Measurements from ENCODE around the gene ABCC6. TPM values are rescaled to one million over a fixed set of nuclear protein-coding genes. Genes with fewer than 3 reads are reported as not detected.
"Not testable (repeated sequence)": the region's sequence is repeated elsewhere in the genome, so short reads cannot be mapped to it uniquely, and the experiment has no call there.

ABCC6 gene
- total and polyA plus RNA-seq, 4 donors: 50.6 to 162 (median 95.9) TPM

DNA sequence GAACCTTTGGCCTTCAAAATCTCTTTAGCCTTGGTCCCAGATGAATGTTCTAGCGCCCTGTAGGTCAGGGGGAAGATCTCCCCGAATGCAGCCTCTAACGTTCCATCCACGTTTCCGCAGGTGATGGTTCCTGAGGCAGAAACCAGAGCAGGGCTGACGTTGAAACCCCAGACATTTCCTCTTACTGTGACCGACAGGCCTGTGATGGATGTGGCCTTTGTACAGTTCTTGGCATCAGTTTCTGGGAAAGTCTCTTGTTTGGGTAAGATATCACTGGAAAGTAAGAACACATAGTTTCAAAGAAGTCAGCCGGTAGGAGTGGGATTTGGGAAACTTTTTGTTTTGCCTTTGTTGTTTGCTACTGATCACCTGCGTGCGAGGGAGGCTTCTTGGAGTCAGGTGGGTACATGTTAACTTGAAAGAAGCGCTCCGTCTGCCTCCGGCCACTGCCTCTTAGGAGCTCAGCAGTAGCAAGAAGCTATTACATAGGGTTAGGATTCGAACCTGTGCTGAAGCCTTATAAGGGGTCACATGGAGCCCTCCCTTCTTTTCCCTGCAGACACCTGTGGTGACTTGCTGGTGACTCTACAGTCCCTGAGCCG, 39.8 kb upstream of the ABCC6 start:
- H3K9me3 ChIP-seq (ENCODE audit: control insufficient read depth in 4 of 4, low read length in 3 of 4); DNase-seq (ENCODE audit: low spot score); H3K27ac ChIP-seq (ENCODE audit: low read depth in 1 of 2, low read length in 2 of 2); H3K4me1 ChIP-seq (ENCODE audit: control insufficient read depth in 4 of 4, insufficient read depth in 4 of 4, low read length in 3 of 4); H3K36me3 ChIP-seq (ENCODE audit: control insufficient read depth in 4 of 4, insufficient read depth in 3 of 4, low read depth in 1 of 4, low read length in 3 of 4); H3K27me3 ChIP-seq (ENCODE audit: control insufficient read depth in 4 of 4, insufficient read depth in 4 of 4, low read length in 3 of 4); H3K9ac ChIP-seq (ENCODE audit: low read depth in 1 of 2, low read length in 2 of 2); H3K4me3 ChIP-seq (ENCODE audit: low read depth in 1 of 3, low read length in 3 of 3): not testable (repeated sequence)
- WGBS: 68% methylated on average over 11 of the region's 15 CpGs

- not testable (repeated sequence) for H3K36me3 ChIP-seq (ENCODE audit: control insufficient read depth in 4 of 4, insufficient read depth in 3 of 4, low read depth in 1 of 4, low read length in 3 of 4); H3K9me3 ChIP-seq (ENCODE audit: control insufficient read depth in 4 of 4, low read length in 3 of 4); H3K4me3 ChIP-seq (ENCODE audit: low read depth in 1 of 3, low read length in 3 of 3); H3K27me3 ChIP-seq (ENCODE audit: control insufficient read depth in 4 of 4, insufficient read depth in 4 of 4, low read length in 3 of 4); H3K4me1 ChIP-seq (ENCODE audit: control insufficient read depth in 4 of 4, insufficient read depth in 4 of 4, low read length in 3 of 4); DNase-seq (ENCODE audit: low spot score); H3K9ac ChIP-seq (ENCODE audit: low read depth in 1 of 2, low read length in 2 of 2); H3K27ac ChIP-seq (ENCODE audit: low read depth in 1 of 2, low read length in 2 of 2)
- WGBS: 100% methylated on average over 1 of the region's 4 CpGs
Observed at GRCh38 chr16:16259971-16260370, 36.7 kb upstream of the ABCC6 start.

DNA sequence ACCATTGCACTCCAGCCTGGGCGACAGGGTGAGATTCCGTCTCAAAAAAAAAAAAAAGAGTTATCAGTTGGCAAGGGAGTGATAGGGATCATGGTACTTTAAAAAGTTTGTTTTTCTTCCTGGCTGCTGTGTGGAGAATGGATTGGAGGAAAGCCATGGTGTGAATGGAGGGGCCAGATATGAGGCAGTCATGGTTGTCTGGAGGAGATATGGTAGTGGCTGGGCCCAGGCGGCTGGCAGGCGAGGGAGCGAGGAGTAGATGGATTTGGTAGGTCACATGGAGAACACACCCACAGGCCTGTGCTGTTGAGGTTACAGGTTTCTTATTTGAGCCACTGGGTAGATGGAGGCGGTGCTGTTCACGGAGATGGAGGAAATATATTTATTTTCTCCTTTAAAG, 35.5 kb upstream of the ABCC6 start:
- not testable (repeated sequence) for H3K36me3 ChIP-seq (ENCODE audit: control insufficient read depth in 4 of 4, insufficient read depth in 3 of 4, low read depth in 1 of 4, low read length in 3 of 4); H3K9me3 ChIP-seq (ENCODE audit: control insufficient read depth in 4 of 4, low read length in 3 of 4); H3K4me1 ChIP-seq (ENCODE audit: control insufficient read depth in 4 of 4, insufficient read depth in 4 of 4, low read length in 3 of 4); H3K27ac ChIP-seq (ENCODE audit: low read depth in 1 of 2, low read length in 2 of 2); H3K27me3 ChIP-seq (ENCODE audit: control insufficient read depth in 4 of 4, insufficient read depth in 4 of 4, low read length in 3 of 4); DNase-seq (ENCODE audit: low spot score); H3K4me3 ChIP-seq (ENCODE audit: low read depth in 1 of 3, low read length in 3 of 3); H3K9ac ChIP-seq (ENCODE audit: low read depth in 1 of 2, low read length in 2 of 2)
- WGBS: 79% methylated on average over 7 of the region's 7 CpGs

DNA sequence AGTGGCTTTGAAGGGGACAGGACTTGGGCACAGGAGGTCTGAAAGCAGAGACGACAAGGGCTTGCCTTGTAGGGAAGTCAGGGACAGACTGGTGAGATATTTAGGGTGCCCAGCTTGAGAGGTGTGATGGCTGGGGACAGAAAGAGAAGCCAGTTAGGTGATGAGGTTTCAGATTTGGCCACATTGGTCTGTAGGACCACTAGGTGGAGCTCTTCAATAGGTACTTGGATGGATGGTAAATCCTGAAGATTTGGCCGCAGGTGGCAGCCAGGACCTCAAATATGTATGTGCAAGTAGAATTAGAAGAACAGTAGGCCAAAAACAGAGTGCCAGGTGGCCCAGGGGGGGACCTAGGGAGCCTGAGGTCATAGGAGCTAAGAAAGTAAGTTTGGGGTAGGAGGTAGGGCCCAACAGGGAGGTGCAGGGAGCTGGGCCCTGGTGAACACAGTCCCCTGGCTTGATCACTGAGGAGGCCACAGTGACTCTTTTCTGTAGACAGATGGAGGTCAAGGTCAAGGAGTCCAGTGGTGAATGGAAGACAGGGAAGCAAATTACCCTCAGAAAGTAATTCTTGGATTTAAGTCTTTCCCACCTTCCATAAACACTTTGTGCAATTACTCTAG, 34.1 kb upstream of the ABCC6 start:
- not testable (repeated sequence) for H3K4me3 ChIP-seq (ENCODE audit: low read depth in 1 of 3, low read length in 3 of 3); H3K36me3 ChIP-seq (ENCODE audit: control insufficient read depth in 4 of 4, insufficient read depth in 3 of 4, low read depth in 1 of 4, low read length in 3 of 4); DNase-seq (ENCODE audit: low spot score); H3K9me3 ChIP-seq (ENCODE audit: control insufficient read depth in 4 of 4, low read length in 3 of 4); H3K27ac ChIP-seq (ENCODE audit: low read depth in 1 of 2, low read length in 2 of 2); H3K27me3 ChIP-seq (ENCODE audit: control insufficient read depth in 4 of 4, insufficient read depth in 4 of 4, low read length in 3 of 4); H3K9ac ChIP-seq (ENCODE audit: low read depth in 1 of 2, low read length in 2 of 2); H3K4me1 ChIP-seq (ENCODE audit: control insufficient read depth in 4 of 4, insufficient read depth in 4 of 4, low read length in 3 of 4)
- TF ChIP-seq, protein P1, sequence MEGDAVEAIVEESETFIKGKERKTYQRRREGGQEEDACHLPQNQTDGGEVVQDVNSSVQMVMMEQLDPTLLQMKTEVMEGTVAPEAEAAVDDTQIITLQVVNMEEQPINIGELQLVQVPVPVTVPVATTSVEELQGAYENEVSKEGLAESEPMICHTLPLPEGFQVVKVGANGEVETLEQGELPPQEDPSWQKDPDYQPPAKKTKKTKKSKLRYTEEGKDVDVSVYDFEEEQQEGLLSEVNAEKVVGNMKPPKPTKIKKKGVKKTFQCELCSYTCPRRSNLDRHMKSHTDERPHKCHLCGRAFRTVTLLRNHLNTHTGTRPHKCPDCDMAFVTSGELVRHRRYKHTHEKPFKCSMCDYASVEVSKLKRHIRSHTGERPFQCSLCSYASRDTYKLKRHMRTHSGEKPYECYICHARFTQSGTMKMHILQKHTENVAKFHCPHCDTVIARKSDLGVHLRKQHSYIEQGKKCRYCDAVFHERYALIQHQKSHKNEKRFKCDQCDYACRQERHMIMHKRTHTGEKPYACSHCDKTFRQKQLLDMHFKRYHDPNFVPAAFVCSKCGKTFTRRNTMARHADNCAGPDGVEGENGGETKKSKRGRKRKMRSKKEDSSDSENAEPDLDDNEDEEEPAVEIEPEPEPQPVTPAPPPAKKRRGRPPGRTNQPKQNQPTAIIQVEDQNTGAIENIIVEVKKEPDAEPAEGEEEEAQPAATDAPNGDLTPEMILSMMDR (IDR thresholded peaks at IDR 0.05; ENCODE audit: low read depth, low read length, missing input control): peak; percentile 6
- TF ChIP-seq RAD21 (IDR thresholded peaks at IDR 0.05): peak; percentile 21 to 27
- WGBS: 71% methylated on average over 1 of the region's 2 CpGs

- WGBS: no CpG with 5 or more reads among the region's 5 CpGs
- not testable (repeated sequence) for H3K9me3 ChIP-seq (ENCODE audit: control insufficient read depth in 4 of 4, low read length in 3 of 4); H3K27ac ChIP-seq (ENCODE audit: low read depth in 1 of 2, low read length in 2 of 2); DNase-seq (ENCODE audit: low spot score); H3K4me3 ChIP-seq (ENCODE audit: low read depth in 1 of 3, low read length in 3 of 3); H3K36me3 ChIP-seq (ENCODE audit: control insufficient read depth in 4 of 4, insufficient read depth in 3 of 4, low read depth in 1 of 4, low read length in 3 of 4); H3K9ac ChIP-seq (ENCODE audit: low read depth in 1 of 2, low read length in 2 of 2); H3K4me1 ChIP-seq (ENCODE audit: control insufficient read depth in 4 of 4, insufficient read depth in 4 of 4, low read length in 3 of 4); H3K27me3 ChIP-seq (ENCODE audit: control insufficient read depth in 4 of 4, insufficient read depth in 4 of 4, low read length in 3 of 4)
Observed at GRCh38 chr16:16252377-16252776, 29.1 kb upstream of the ABCC6 start.
